K562 (cell line): Measurements from ENCODE around the gene UNC5B.

Experiments
- BDP1 ChIP-seq: IDR thresholded peaks from 3 replicates; pipeline ENCODE4 v1.6.1; 2011; ENCODE audit not compliant: insufficient read length, insufficient read depth
- CBX5 ChIP-seq: IDR thresholded peaks from 2 replicates; pipeline ENCODE4 v1.6.1; 2014; ENCODE audit warnings: low read depth, borderline replicate concordance
- CHD7 ChIP-seq: fragments of 200-600 bp; sonication (generic); IDR thresholded peaks from one replicate; pipeline ENCODE4 v1.6.1; 2012; ENCODE audit warnings: mild to moderate bottlenecking, low read depth, low read length, inconsistent platforms
- ELF4 ChIP-seq: fragments of 450-650 bp; formaldehyde crosslinking; IDR thresholded peaks from 2 replicates; pipeline ENCODE4 v1.4.0; 2022; ENCODE audit warnings: missing genetic modification characterization
- NCOA6 ChIP-seq: fragments of 450-650 bp; IDR thresholded peaks from 2 replicates; pipeline ENCODE4 v1.6.1; 2017; ENCODE audit warnings: mild to moderate bottlenecking
- PHF8 ChIP-seq: fragments of 200-600 bp; sonication (generic); IDR thresholded peaks from 2 replicates; pipeline ENCODE4 v1.6.1; 2012; ENCODE audit warnings: mixed run types, mild to moderate bottlenecking, inconsistent platforms, low read length, moderate library complexity, borderline replicate concordance
- PHTF2 ChIP-seq: fragments of 250-450 bp; sonication (Bioruptor Pico); IDR thresholded peaks from 2 replicates; pipeline ENCODE4 v1.5.0; 2021; ENCODE audit warnings: mild to moderate bottlenecking
- POLR2A ChIP-seq: fragments of 450-650 bp; conservative IDR thresholded peaks from 2 replicates; pipeline ENCODE4 v1.6.1; 2016
- SRSF1 ChIP-seq: fragments of 200-400 bp; formaldehyde crosslinking; IDR thresholded peaks from 2 replicates; pipeline ENCODE4 v1.6.1; 2017; ENCODE audit warnings: mild to moderate bottlenecking, low read depth, low read length, moderate library complexity
- ZC3H11A ChIP-seq: IDR thresholded peaks from 2 replicates; pipeline ENCODE4 v1.6.1; 2012; ENCODE audit warnings: low read depth, low read length, improper control_type of control experiment
- TF ChIP-seq, protein P1 (sequence below), 2 experiments: fragments of 450-650 bp; formaldehyde crosslinking in 1 of 2; IDR thresholded peaks; 2 replicates each; pipeline versions ENCODE4 v1.4.0 to v1.6.1; 2014 to 2020; ENCODE audit warnings: mild to moderate bottlenecking in 2 of 2, borderline replicate concordance in 1 of 2, low read depth in 1 of 2

DNA sequence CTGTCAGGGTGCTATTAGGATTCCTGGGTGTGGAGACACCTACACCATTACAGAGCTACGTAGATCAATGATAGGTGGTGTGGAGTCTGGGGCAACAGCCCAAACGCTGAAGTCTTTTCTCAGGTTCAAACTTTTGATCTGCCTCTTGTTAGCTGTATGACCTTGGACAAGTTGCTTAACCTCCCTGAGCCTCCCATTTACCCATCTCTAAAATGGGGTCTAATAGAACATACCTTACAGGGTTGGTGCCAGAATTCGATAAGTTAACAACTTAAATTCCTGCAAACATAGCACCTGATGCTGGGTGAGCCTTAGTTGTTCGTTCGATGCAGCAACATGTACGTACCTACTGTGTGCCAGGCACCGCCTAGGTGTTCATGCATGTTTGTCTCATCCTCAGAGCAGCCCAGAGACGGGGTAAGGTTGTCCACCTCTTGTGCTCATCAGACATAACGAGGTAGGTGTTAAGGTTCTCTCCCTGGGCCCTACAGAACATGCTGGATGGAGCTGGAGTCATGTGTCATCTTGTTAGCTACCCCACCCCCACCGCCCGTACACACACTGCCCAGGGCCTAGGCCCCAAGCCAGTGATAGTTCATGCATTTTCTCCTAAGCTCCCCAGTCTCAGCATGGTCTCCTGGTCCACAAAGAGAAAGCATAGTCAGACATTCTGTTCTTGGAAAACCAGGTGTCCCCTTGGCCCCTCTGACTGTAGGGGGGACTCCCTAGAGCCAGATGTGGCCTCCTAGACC is 65.7 kb downstream of the UNC5B start:
- TF ChIP-seq POLR2A (no peak), CHD7 (no peak), NCOA6 (no peak), SRSF1 (no peak), BDP1 (no peak), PHTF2 (CRISPR knock-in tag) (no peak), PHF8 (no peak), ZC3H11A (no peak), CBX5 (no peak), ELF4 (CRISPR knock-in tag) (no peak)
- TF ChIP-seq, protein P1, sequence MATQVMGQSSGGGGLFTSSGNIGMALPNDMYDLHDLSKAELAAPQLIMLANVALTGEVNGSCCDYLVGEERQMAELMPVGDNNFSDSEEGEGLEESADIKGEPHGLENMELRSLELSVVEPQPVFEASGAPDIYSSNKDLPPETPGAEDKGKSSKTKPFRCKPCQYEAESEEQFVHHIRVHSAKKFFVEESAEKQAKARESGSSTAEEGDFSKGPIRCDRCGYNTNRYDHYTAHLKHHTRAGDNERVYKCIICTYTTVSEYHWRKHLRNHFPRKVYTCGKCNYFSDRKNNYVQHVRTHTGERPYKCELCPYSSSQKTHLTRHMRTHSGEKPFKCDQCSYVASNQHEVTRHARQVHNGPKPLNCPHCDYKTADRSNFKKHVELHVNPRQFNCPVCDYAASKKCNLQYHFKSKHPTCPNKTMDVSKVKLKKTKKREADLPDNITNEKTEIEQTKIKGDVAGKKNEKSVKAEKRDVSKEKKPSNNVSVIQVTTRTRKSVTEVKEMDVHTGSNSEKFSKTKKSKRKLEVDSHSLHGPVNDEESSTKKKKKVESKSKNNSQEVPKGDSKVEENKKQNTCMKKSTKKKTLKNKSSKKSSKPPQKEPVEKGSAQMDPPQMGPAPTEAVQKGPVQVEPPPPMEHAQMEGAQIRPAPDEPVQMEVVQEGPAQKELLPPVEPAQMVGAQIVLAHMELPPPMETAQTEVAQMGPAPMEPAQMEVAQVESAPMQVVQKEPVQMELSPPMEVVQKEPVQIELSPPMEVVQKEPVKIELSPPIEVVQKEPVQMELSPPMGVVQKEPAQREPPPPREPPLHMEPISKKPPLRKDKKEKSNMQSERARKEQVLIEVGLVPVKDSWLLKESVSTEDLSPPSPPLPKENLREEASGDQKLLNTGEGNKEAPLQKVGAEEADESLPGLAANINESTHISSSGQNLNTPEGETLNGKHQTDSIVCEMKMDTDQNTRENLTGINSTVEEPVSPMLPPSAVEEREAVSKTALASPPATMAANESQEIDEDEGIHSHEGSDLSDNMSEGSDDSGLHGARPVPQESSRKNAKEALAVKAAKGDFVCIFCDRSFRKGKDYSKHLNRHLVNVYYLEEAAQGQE (IDR thresholded peaks at IDR 0.05; ENCODE audit: borderline replicate concordance): no peak
- TF ChIP-seq, protein P1 (CRISPR knock-in tag; IDR thresholded peaks at IDR 0.05; ENCODE audit: low read depth): no peak
